Ishikawa (cell line): ENCODE measurements around the gene RHCG.

Experiments used
- CEBPB ChIP-seq: IDR thresholded peaks from 2 replicates; pipeline ENCODE4 v1.6.1; 2012
- CREB1 ChIP-seq: IDR thresholded peaks from 2 replicates; pipeline ENCODE4 v1.6.1; 2012; ENCODE audit warnings: low read depth
- EGR1 ChIP-seq: IDR thresholded peaks from 2 replicates; pipeline ENCODE4 v1.6.1; 2012
- EP300 ChIP-seq: IDR thresholded peaks from 2 replicates; pipeline ENCODE4 v1.6.1; 2012; ENCODE audit warnings: borderline replicate concordance
- FOXM1 ChIP-seq: IDR thresholded peaks from 2 replicates; pipeline ENCODE4 v1.6.1; 2012; ENCODE audit warnings: low read depth, borderline replicate concordance
- NFIC ChIP-seq: IDR thresholded peaks from 2 replicates; pipeline ENCODE4 v1.6.1; 2012
- RAD21 ChIP-seq: IDR thresholded peaks from 2 replicates; pipeline ENCODE4 v1.6.1; 2012; ENCODE audit warnings: low read depth
- TAF1 ChIP-seq: IDR thresholded peaks from 2 replicates; pipeline ENCODE4 v1.6.1; 2012; ENCODE audit warnings: low read depth, mild to moderate bottlenecking
- TCF12 ChIP-seq: IDR thresholded peaks from 2 replicates; pipeline ENCODE4 v1.6.1; 2012; ENCODE audit warnings: low read depth
- TEAD4 ChIP-seq: IDR thresholded peaks from 2 replicates; pipeline ENCODE4 v1.6.1; 2012
- YY1 ChIP-seq: IDR thresholded peaks from 2 replicates; pipeline ENCODE4 v1.6.1; 2012; ENCODE audit warnings: low read depth
- ZBTB7A ChIP-seq: IDR thresholded peaks from 2 replicates; pipeline ENCODE4 v1.6.1; 2012; ENCODE audit warnings: low read depth
- TF ChIP-seq, protein P1 (sequence below): IDR thresholded peaks from 2 replicates; pipeline ENCODE4 v1.6.1; 2012
- TF ChIP-seq, protein P2 (sequence below): IDR thresholded peaks from 2 replicates; pipeline ENCODE4 v1.6.1; 2012; ENCODE audit warnings: low read depth, mild to moderate bottlenecking
- TF ChIP-seq, protein P3 (sequence below): IDR thresholded peaks from 2 replicates; pipeline ENCODE4 v1.6.1; 2012

Gene RHCG

DNA sequence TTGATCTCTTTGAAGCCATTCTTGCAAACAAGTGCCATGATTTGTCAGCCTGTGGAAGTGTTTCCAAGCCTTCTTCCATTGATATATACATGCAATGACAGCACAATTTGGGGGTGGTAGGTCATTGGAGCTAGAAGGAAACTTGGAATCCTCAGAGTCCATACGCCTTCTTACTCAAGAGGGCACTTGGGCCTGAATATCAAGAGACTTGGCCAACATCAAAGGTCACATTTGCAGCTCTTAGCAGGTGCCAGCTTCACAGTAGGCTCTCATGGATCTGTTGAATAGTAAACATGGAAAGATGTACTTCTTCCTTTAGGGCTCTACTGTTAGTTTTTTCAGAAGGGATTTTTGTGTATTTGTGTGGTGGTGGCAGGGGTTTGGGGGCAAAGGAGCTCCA lies 50.9 kb downstream of the RHCG start:
- TF ChIP-seq TEAD4 (no peak), RAD21 (no peak), TAF1 (no peak), CREB1 (no peak), EGR1 (no peak), ZBTB7A (no peak), EP300 (no peak), NFIC (no peak), FOXM1 (no peak), CEBPB (no peak), TCF12 (no peak)
- TF ChIP-seq, protein P1, sequence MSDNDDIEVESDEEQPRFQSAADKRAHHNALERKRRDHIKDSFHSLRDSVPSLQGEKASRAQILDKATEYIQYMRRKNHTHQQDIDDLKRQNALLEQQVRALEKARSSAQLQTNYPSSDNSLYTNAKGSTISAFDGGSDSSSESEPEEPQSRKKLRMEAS: no peak
- TF ChIP-seq, protein P2, sequence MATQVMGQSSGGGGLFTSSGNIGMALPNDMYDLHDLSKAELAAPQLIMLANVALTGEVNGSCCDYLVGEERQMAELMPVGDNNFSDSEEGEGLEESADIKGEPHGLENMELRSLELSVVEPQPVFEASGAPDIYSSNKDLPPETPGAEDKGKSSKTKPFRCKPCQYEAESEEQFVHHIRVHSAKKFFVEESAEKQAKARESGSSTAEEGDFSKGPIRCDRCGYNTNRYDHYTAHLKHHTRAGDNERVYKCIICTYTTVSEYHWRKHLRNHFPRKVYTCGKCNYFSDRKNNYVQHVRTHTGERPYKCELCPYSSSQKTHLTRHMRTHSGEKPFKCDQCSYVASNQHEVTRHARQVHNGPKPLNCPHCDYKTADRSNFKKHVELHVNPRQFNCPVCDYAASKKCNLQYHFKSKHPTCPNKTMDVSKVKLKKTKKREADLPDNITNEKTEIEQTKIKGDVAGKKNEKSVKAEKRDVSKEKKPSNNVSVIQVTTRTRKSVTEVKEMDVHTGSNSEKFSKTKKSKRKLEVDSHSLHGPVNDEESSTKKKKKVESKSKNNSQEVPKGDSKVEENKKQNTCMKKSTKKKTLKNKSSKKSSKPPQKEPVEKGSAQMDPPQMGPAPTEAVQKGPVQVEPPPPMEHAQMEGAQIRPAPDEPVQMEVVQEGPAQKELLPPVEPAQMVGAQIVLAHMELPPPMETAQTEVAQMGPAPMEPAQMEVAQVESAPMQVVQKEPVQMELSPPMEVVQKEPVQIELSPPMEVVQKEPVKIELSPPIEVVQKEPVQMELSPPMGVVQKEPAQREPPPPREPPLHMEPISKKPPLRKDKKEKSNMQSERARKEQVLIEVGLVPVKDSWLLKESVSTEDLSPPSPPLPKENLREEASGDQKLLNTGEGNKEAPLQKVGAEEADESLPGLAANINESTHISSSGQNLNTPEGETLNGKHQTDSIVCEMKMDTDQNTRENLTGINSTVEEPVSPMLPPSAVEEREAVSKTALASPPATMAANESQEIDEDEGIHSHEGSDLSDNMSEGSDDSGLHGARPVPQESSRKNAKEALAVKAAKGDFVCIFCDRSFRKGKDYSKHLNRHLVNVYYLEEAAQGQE: no peak
- TF ChIP-seq, protein P3, sequence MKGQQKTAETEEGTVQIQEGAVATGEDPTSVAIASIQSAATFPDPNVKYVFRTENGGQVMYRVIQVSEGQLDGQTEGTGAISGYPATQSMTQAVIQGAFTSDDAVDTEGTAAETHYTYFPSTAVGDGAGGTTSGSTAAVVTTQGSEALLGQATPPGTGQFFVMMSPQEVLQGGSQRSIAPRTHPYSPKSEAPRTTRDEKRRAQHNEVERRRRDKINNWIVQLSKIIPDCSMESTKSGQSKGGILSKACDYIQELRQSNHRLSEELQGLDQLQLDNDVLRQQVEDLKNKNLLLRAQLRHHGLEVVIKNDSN: no peak

DNA sequence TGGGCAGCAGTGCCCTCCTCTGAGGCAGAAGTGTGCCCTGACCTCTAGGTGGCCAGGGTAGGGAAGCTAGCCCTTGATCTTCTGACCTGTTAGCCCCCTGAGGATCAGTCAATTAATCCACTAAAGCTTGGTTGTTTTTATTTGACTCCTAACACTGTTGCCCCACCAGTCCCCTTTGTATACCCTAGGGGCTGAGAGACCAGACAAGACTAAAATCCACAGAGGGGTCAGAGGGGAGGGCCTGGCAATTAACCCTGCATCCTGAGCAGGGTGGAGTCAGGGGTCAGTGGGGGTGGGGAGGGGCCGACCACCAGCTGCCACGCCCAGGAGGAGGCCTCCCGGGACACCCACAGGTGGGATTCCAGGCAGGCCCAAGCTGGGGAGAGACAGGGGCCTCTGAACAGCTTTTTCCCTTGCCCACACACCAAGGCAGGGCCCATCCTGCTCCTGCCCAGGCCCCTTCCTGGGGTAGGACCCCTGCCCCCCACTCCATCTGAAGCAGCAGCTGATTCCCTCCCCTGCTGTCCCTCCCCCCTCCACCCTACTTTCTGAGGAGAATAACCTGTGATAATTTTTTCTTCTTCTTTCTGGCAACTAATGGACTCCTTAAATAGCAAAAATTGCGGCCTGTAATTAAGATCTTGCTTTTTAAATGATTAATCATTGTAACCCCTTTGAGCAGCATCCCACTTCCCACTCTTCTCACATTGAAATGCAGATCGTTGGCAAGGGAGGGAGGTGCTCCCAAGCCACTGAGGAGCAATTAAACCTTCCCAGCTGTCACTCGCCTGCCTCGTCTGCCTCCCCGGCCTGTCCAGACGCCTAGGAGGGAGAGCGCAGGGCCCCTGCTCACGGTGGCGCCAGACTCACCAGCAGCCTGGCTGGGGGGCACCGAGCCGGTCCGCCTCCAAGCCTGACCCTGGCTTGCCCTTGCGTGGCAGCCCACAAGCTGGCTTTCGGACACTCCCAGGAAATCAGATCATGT lies 51.9 kb downstream of the RHCG start:
- TF ChIP-seq NFIC: no peak
- TF ChIP-seq EP300: no peak
- no peak for TF ChIP-seq TCF12
- no peak for TF ChIP-seq EGR1
- TF ChIP-seq, protein P2: no peak
- no peak for TF ChIP-seq FOXM1
- no peak for TF ChIP-seq ZBTB7A
- TF ChIP-seq CEBPB: no peak

DNA sequence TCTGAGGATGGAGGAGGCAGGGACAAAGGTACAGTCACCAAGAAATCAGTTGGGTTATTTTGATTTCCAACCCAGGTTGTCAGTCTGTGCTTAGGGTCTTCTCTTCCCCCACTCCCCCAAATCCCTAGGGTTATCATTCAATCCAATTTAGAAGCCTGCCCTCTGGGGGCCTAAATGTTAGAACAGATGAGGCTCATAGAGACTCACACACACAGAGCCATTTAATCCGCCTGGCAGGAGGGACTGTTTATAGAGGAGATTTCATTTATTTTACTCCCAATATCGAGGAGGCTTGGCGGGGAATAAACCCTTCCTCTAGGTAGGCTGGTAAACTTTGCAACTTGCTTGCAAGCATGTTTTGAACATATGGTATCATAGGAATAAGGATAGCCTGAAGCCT lies 52.8 kb downstream of the RHCG start:
- TF ChIP-seq YY1 (no peak), EGR1 (no peak), NFIC (no peak), TAF1 (no peak), CEBPB (no peak), CREB1 (no peak), FOXM1 (no peak), ZBTB7A (no peak), TCF12 (no peak), TEAD4 (no peak)
- TF ChIP-seq, protein P1: no peak
- TF ChIP-seq, protein P3: no peak

DNA sequence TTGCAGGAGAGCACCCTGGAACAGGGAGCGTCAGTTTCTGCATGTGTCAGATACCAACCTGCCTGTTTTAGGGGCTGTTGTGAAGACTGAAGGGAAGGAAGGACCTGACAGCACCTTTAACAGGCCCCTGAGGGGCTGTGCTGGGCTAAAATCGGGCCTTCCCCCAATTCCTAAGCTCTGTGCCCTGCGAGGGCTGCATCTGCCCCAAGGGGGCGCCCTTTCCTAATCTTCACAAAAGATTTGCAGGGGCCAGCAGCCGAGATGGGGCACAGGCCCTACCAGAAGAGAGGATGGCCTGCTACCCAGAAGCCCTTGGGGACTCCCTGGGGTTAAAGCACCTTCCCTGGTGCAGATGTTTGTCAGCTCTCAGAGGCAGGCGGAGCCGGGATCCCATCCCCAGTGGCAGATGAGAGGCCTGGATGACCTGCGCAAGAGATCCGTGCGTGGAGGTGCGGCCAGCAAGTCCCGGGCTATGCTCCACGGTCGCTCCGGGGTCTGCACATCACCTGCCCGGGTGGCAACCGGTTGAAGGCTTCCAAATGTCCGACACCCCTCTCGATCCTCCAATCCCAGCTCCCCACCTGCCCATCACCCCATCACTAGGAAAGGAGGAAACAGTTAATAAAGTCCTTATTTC lies 53.6 kb downstream of the RHCG start:
- TF ChIP-seq RAD21 (peak; percentile 73), CREB1 (no peak)

DNA sequence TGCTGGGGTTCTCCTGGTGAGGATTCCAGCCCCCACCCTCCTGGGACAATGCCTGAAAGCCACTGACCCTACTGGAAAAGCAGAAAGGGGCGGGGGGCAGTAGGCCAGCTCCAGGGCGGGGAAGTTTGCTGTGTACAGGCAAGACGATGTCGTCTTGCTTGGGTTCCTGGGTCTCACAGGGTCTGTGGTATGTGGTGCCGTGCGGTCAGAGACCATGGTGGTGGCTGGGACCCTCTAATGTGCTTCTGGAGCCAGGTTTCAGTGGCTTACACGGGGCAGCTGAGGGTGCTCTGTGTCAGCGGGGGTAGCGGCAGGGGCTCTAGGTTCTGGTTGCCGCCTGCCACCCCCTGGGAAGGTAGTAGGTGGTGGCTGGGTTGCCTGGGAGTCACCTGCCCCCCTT lies 54.2 kb downstream of the RHCG start:
- TF ChIP-seq ZBTB7A: no peak

DNA sequence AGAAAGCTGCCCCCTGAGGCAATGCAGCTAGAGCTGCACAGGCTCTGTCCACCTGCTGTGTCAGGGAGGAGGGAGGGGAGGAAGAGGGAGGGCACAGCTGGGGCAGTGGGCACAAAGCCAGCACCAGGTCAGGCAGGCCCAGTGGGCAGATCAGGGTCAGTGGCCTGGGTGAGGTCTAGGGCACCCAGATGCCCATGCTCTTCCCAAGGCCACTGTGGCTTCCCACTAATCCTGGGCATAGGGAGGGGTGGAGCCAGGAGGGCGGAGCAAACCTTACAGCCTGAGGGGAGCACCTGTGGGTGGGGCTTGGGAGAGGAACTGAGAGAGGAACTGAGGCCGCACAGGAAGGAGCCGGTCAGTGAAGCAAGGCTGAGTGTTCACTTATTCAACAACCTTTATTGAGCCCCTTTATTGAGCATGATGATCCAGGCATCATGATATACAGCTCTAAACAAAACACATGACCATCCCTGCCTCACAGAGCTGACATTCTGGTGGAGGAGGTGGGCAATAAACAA lies 55.0 kb downstream of the RHCG start:
- 0 out of 2 replicates have a peak, but pooled peaks have one; percentile 23 for TF ChIP-seq NFIC
- no peak for TF ChIP-seq YY1
- no peak for TF ChIP-seq RAD21
